Karpas-422 (cell line): ENCODE measurements around the gene C9orf50. TPM values are rescaled to one million over a fixed set of nuclear protein-coding genes. Genes with fewer than 3 reads are reported as not detected.

Experiments used
- DNase-seq: peaks from one replicate; pipeline ENCODE4 v3.0.0-alpha.2; 2015
- H2AFZ ChIP-seq: fragments of 200-600 bp; sonication (generic); 2 replicates; pipeline ENCODE4 v1.6.1; 2014; ENCODE audit warnings: antibody characterized with exemption, low read length, mixed read lengths
- H3K27ac ChIP-seq: fragments of 200-600 bp; sonication (generic); 2 replicates; pipeline ENCODE4 v1.5.1; 2014; ENCODE audit warnings: mild to moderate bottlenecking, low read length, moderate library complexity
- H3K27me3 ChIP-seq: fragments of 200-600 bp; sonication (generic); 2 replicates; pipeline ENCODE4 v1.6.1; 2014; ENCODE audit warnings: low read length, mixed read lengths
- H3K36me3 ChIP-seq: fragments of 200-600 bp; sonication (generic); 2 replicates; pipeline ENCODE4 v1.6.1; 2014; ENCODE audit warnings: low read length, mixed read lengths; ENCODE audit not compliant: insufficient read depth
- H3K4me1 ChIP-seq: fragments of 200-600 bp; sonication (generic); 2 replicates; pipeline ENCODE4 v1.6.1; 2014; ENCODE audit warnings: mild to moderate bottlenecking, low read length, mixed read lengths
- H3K4me2 ChIP-seq: fragments of 200-600 bp; sonication (generic); 2 replicates; pipeline ENCODE4 v1.6.1; 2014; ENCODE audit warnings: low read length, low read depth, mild to moderate bottlenecking; ENCODE audit not compliant: poor library complexity, severe bottlenecking
- H3K4me3 ChIP-seq: fragments of 200-600 bp; sonication (generic); 2 replicates; pipeline ENCODE4 v1.5.1; 2014; ENCODE audit warnings: mild to moderate bottlenecking, antibody characterized with exemption, low read length, mixed read lengths
- H3K79me2 ChIP-seq: fragments of 200-600 bp; sonication (generic); 2 replicates; pipeline ENCODE4 v1.6.1; 2014; ENCODE audit warnings: mild to moderate bottlenecking, low read length, mixed read lengths
- H3K9ac ChIP-seq: fragments of 200-600 bp; sonication (generic); 2 replicates; pipeline ENCODE4 v1.6.0; 2014; ENCODE audit warnings: low read length
- H3K9me2 ChIP-seq: fragments of 200-600 bp; sonication (generic), shearing (Covaris generic); replicated peaks from 2 replicates; pipeline ENCODE4 v1.6.0; 2014; ENCODE audit warnings: mild to moderate bottlenecking, low read length, moderate library complexity; ENCODE audit not compliant: insufficient read depth
- H3K9me3 ChIP-seq: fragments of 300-700, 200-600 bp; sonication (generic); 2 replicates; pipeline ENCODE4 v1.6.1; 2014; ENCODE audit warnings: low read length, mixed read lengths
- H4K20me1 ChIP-seq: fragments of 200-600 bp; sonication (generic); 2 replicates; pipeline ENCODE4 v1.6.1; 2014; ENCODE audit warnings: mild to moderate bottlenecking, antibody characterized with exemption, low read length, low read depth; ENCODE audit not compliant: insufficient read depth
- total RNA-seq: library from RNA; depleted of rRNA; stranded (reverse); fragments of >200 nt; shearing (Covaris generic); gene quantifications from 2 replicates; pipeline ENCODE4 v1.2.3, GENCODE V29; 2014; ENCODE audit warnings: low replicate concordance

The C9orf50 gene
- total RNA-seq, 1 experiment from 2014 or later, result not detected

DNA sequence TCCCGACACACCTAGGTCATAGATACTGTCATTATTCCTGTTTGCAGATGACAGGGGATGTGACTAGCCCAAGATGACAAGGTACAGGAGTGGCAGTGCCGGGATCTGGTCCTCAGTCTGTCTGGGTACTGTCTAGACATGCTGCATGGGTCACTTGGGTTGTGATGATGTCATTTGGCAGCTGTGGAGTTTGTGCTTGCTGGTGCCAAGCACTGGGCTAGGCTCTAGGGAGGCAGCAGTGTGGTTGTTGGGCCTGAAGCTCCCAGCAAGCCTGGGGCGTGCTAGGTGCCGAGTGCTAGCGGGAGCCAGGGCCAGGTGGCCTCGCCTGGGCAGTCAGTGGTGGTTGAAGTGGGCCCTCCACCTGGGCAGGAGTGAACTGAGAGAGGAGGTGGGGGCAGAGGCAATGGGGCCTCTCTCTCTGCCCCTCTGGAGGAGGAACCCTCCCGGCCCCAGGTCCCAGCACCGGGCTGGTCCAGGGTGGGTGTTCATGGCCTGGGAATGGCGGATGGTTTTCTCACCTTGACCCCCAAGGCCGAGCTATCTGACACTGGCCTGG lies 29.9 kb upstream of the C9orf50 start:
- no peak overlapping the region for H3K4me3 ChIP-seq
- H3K9ac ChIP-seq, result no peak overlapping the region
- no peak for DNase-seq
- no peaks in the 10 kb centered on the region for H3K36me3 ChIP-seq
- H3K4me1 ChIP-seq, result no peaks in the 10 kb centered on the region
- H3K9me2 ChIP-seq, result no peaks in the 10 kb centered on the region
- no peaks in the 10 kb centered on the region for H3K79me2 ChIP-seq
- H3K27ac ChIP-seq, result no peak overlapping the region
- no peak overlapping the region for H3K4me2 ChIP-seq
- H3K27me3 ChIP-seq, result no peaks in the 10 kb centered on the region
- H3K9me3 ChIP-seq, result no peaks in the 10 kb centered on the region
- H4K20me1 ChIP-seq, result no peaks in the 10 kb centered on the region
- no peak overlapping the region for H2AFZ ChIP-seq

DNA sequence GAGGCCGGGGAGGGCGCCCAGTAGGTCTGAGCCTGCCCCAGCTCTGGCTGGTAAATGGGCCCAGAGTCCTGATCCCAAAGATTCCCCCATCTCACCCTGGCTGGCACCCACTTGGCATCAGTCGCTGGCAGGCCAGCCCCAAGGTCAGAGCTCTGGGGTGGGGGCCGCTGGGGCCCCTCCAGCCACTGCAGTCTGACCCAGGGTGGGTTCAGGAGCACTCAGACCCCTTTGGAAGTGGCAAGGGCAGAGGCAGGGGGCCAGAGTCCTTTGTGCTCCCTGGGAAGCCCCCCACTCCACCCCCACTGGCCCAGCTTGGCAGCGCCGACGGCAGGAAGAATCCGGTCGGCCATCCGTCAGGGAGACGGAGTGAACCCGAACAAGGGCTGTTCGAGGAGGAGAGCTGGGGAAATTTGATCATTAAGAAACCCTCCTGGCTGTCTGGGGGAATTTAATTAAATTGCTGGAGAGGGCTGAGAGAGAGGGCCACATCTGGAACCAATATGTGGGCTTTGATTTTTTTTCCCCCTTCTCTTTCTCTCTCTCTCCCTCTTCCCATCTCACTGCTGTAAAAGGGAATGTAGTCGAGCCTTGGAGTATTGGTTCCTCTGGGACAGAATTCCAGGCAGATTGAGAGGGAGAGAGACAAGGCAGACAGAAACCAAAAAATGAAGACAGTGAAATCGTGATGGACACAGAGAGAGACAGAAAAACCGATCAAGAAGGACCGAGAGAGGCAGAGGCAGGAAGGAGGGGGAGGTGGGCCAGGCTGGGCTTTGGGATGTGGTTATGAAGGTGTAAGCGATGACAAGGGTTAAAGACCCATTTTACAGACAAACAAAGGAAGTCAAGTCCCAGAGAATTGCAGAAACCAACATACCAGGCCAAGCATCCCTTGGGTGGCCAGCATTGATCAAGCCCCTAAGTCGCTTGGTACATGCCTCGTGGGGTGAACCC lies 29.1 kb upstream of the C9orf50 start:
- no peaks in the 10 kb centered on the region for H3K9me2 ChIP-seq
- H3K36me3 ChIP-seq, result no peaks in the 10 kb centered on the region
- H3K4me3 ChIP-seq, result no peak overlapping the region
- no peaks in the 10 kb centered on the region for H3K9me3 ChIP-seq
- no peak for DNase-seq
- H3K4me1 ChIP-seq, result no peaks in the 10 kb centered on the region
- no peaks in the 10 kb centered on the region for H3K79me2 ChIP-seq
- H3K27ac ChIP-seq, result no peak overlapping the region
- H3K27me3 ChIP-seq, result no peaks in the 10 kb centered on the region
- no peak overlapping the region for H3K4me2 ChIP-seq
- no peak overlapping the region for H3K9ac ChIP-seq
- H2AFZ ChIP-seq, result no peak overlapping the region
- H4K20me1 ChIP-seq, result no peaks in the 10 kb centered on the region

DNA sequence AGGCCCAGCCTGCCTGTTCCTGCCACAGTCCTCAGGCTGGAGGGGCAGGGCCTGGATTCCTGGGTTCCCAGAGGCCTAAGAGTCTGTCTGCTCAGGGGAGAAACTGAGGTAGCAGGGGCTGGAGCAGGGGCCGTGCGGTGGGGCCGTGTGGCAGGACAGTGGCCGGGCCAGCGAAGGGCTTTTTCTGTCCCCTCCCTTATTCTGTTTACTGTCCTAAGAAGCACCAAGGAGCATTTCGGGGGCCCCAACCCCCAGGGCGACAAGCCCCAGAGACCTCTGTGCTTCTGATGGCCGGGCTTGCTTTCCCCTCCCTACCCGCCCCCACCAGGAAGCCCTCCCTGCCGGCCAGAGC lies 27.8 kb upstream of the C9orf50 start:
- Histone ChIP-seq H3K4me2 (no peak overlapping the region), H2AFZ (no peak overlapping the region), H3K27me3 (no peaks in the 10 kb centered on the region), H3K27ac (no peak overlapping the region), H4K20me1 (no peaks in the 10 kb centered on the region), H3K9ac (no peak overlapping the region), H3K9me3 (no peaks in the 10 kb centered on the region), H3K36me3 (no peaks in the 10 kb centered on the region), H3K4me3 (no peak overlapping the region), H3K9me2 (no peaks in the 10 kb centered on the region), H3K4me1 (no peaks in the 10 kb centered on the region), H3K79me2 (no peaks in the 10 kb centered on the region)
- no peak for DNase-seq

DNA sequence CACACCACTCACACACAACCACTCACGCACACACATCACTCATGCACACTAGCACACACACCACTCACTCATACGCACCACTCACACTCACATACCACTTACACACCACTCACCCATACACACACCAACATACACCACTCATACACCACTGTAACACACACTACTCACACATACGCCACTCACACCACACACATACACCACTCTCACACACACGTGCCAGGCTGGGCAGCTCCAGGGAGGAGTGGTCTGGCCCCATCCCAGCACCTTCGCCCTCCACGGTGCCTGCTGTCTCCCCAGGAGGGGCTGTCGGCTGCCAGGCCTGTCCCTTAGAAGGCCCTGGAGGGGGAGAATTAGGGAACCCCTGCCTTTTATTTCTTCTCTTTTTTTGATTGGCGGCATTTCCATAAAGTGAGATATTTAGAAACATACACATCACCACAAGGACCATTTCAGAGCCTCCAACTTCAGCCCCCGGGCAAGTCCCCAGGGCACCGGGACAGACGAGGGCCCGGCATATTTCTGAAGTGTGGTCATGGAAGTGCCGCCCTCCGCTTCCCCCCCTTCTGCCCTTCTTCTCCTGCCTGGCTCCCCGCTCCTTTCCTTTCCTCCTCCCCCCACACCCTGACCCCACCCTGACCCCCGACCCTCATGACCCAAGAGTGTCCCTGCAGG lies 27.3 kb upstream of the C9orf50 start:
- Histone ChIP-seq H3K4me3 (no peak overlapping the region), H3K27me3 (no peaks in the 10 kb centered on the region), H3K4me2 (no peak overlapping the region), H3K9ac (no peak overlapping the region), H3K9me3 (no peaks in the 10 kb centered on the region), H3K27ac (no peak overlapping the region), H4K20me1 (no peaks in the 10 kb centered on the region), H3K9me2 (no peaks in the 10 kb centered on the region), H3K36me3 (no peaks in the 10 kb centered on the region), H3K79me2 (no peaks in the 10 kb centered on the region), H3K4me1 (no peaks in the 10 kb centered on the region), H2AFZ (no peak overlapping the region)
- no peak for DNase-seq

DNA sequence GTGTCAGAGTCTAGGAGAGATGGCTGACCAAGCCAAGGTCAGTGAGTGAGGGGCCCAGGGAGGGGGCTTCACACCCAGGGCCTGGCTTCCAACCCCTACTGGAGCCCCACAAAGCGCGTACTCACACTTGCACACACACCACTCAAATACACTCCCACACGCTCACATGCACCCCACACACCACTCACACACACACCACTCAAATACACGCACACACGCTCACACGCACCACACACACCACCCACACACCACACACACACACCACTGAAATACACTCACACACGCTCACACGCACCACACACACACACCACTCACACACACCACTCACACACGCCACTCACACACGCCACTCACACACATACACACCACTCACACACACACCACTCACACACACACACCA lies 26.7 kb upstream of the C9orf50 start:
- Histone ChIP-seq H3K9me2 (no peaks in the 10 kb centered on the region), H3K4me1 (no peaks in the 10 kb centered on the region; the same call in 1 of the 2 replicates), H3K4me2 (no peak overlapping the region), H3K4me3 (no peak overlapping the region), H3K27ac (no peak overlapping the region), H3K9me3 (no peaks in the 10 kb centered on the region), H2AFZ (no peak overlapping the region), H3K79me2 (no peaks in the 10 kb centered on the region), H3K27me3 (no peaks in the 10 kb centered on the region), H4K20me1 (no peaks in the 10 kb centered on the region), H3K36me3 (no peaks in the 10 kb centered on the region), H3K9ac (no peak overlapping the region)
- DNase-seq, result no peak

DNA sequence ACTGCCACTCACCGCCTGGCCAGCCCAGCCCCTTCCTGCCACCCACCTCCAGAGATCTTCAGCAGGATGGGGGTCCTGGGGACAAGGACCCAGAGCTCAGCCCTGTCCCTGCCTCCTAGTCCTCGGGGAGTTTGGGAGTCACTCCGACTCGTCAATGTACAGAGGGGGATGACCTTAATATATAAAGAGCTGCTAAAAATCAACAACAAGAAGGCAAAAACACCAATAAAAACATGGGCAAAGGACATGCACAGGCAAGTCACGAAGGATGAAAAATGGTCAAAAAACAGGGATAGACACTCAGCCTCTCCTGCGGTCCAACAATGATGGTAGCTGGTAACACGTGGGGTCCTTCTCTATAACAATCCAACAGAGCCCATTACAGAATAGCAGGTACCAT lies 25.8 kb upstream of the C9orf50 start:
- no peak for DNase-seq
- H3K36me3 ChIP-seq, result no peaks in the 10 kb centered on the region

DNA sequence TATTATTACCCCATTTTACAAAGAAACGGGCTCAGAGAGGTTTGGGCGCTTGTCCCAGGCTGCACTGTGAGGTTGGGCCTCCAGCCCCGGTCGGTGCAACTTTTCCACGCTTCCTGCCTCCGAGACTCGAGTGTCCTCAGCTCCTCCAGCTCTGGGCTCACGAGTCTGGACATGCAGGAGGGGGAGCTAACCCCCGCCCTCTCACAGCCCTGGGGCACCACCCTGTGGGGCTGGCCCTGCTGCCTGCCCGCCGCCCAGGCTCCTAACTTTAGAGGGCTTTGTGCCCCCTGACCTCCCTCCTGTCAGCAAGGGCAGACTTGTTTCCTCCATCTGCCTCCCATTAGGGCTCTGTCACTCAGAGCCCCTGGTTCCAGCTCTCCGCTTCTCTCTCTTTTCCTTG lies 25.4 kb upstream of the C9orf50 start:
- H2AFZ ChIP-seq, result no peak overlapping the region
- no peak overlapping the region for H3K4me2 ChIP-seq
- peaks cover 5% of the 10 kb centered on the region; the same call in 1 of the 2 replicates for H4K20me1 ChIP-seq
- H3K79me2 ChIP-seq, result peaks cover 6% of the 10 kb centered on the region
- peaks cover 3% of the 10 kb centered on the region; the same call in 1 of the 2 replicates for H3K4me1 ChIP-seq
- no peaks in the 10 kb centered on the region for H3K36me3 ChIP-seq
- no peak overlapping the region for H3K4me3 ChIP-seq
- H3K27ac ChIP-seq, result no peak overlapping the region
- H3K9me2 ChIP-seq, result no peaks in the 10 kb centered on the region
- H3K27me3 ChIP-seq, result no peaks in the 10 kb centered on the region
- no peak overlapping the region for H3K9ac ChIP-seq
- no peak for DNase-seq
- H3K9me3 ChIP-seq, result no peaks in the 10 kb centered on the region

More for the DNA sequence above, 25.8 kb upstream of the C9orf50 start:
- Histone ChIP-seq H3K4me2 (no peak overlapping the region), H3K9me2 (no peaks in the 10 kb centered on the region), H3K9ac (no peak overlapping the region), H2AFZ (no peak overlapping the region), H3K4me3 (no peak overlapping the region), H3K27ac (no peak overlapping the region), H3K4me1 (peaks cover 3% of the 10 kb centered on the region; the same call in 1 of the 2 replicates), H4K20me1 (peaks cover 1% of the 10 kb centered on the region; the same call in 1 of the 2 replicates), H3K27me3 (no peaks in the 10 kb centered on the region), H3K79me2 (peaks cover 2% of the 10 kb centered on the region), H3K9me3 (no peaks in the 10 kb centered on the region)

DNA sequence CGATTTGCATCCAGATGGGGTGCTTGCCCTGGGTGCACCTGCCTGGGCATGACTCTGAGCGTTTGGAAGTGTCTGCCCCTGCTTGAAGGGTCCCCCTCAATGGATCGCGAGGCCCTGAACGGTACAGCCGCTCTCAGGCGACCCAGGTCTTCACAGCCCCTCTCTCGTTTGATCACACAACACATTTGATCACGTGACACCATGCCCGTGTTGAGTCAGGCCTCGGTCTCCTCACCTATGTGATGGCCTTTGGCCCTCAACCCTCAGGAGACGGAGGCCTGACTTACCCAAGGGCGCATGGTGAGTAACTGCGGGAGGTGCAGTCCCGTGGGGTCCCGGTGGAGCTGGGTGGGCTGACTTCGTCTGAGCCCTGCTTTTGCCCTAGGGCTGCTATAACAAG lies 24.0 kb upstream of the C9orf50 start:
- Histone ChIP-seq H3K27me3 (no peaks in the 10 kb centered on the region), H2AFZ (no peak overlapping the region), H3K9ac (no peak overlapping the region), H3K4me3 (no peak overlapping the region), H3K9me3 (no peaks in the 10 kb centered on the region), H3K79me2 (peaks cover 20% of the 10 kb centered on the region), H3K4me1 (peaks cover 17% of the 10 kb centered on the region), H4K20me1 (peaks cover 19% of the 10 kb centered on the region), H3K36me3 (no peaks in the 10 kb centered on the region), H3K9me2 (no peaks in the 10 kb centered on the region), H3K27ac (no peak overlapping the region), H3K4me2 (no peak overlapping the region)
- no peak for DNase-seq
